IMR-90 (cell line): ENCODE data around the gene KLHL2.
"Not testable (repeated sequence)": the region's sequence is repeated elsewhere in the genome, so short reads cannot be mapped to it uniquely, and the experiment has no call there.

Source experiments
- CEBPB ChIP-seq: IDR thresholded peaks from 2 replicates; pipeline ENCODE4 v1.6.1; 2012; ENCODE audit warnings: low read depth, low read length, improper control_type of control experiment
- CTCF ChIP-seq: conservative IDR thresholded peaks from 2 replicates; pipeline ENCODE4 v1.5.1; 2012; ENCODE audit warnings: mild to moderate bottlenecking, low read depth, low read length, improper control_type of control experiment
- POLR2A ChIP-seq: IDR thresholded peaks from 2 replicates; pipeline ENCODE4 v1.6.1; 2012; ENCODE audit warnings: mild to moderate bottlenecking, low read depth, low read length
- RAD21 ChIP-seq: IDR thresholded peaks from 2 replicates; pipeline ENCODE4 v1.6.1; 2012; ENCODE audit warnings: low read length, improper control_type of control experiment

GRCh38 chr4:165254771-165255170, 47.4 kb downstream of the KLHL2 start:
- not testable (repeated sequence) for TF ChIP-seq CTCF, POLR2A, CEBPB, RAD21
